GM18526 (cell line): ENCODE results near the gene IL23R.

Source experiments
- POLR2A ChIP-seq: IDR thresholded peaks from 3 replicates; pipeline ENCODE4 v1.6.1; 2011; ENCODE audit not compliant: insufficient read length; ENCODE audit errors: extremely low read depth

Gene IL23R

GRCh38 chr1:67144696-67145095, 21.6 kb upstream of the IL23R start:
- TF ChIP-seq POLR2A = no peak

GRCh38 chr1:67146101-67146500, 20.2 kb upstream of the IL23R start:
- TF ChIP-seq POLR2A = no peak

DNA sequence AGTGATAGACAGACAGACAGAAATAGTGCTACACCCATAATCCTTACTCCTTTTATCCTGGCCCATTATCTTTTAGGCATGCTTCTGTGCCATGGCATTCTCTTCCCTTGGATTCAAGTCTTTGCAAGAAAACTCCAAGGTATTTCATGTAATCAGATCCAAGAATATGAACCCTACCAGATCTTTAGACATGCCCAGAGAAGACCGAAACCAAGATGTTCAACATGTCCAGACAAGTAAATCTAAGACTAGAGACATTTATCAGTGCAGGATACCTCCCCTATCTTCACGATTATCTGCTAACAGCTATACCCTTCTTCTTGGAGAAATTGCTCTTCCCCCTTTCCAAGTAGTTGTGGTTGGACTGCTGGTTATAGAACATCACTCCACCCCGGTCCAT, 19.7 kb upstream of the IL23R start:
- no peak for TF ChIP-seq POLR2A

DNA sequence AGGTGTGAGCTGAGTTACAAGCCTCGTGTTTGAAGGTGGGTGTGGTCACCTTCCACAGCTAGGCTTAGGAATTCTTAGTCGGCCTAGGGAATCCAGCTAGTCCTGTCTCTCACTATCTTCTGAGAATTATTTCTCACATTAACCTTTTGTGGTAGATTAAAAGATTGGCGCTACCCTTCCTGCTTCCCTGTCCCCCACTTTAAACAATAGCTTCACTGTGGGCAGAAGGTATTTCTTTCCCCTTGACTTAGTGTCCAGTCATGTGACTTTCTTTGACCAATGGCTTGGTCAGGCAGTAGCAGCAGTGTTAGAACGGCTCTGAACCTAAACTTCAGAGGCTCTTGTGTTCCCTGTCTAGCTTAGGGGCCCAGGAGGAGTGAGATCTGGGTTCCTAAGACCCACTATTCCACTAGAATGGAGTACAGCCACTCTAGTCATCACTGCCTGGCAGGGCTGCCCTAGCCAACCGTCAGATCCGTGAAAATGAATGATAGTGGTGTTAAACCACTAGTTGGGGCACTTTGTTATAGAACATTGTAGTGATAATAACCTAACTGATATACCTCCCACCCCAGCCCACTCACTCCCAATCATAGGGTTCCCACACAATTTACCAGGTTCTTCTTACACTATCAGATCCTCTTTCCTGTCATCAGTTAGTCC, 17.6 kb upstream of the IL23R start:
- TF ChIP-seq POLR2A = no peak

DNA sequence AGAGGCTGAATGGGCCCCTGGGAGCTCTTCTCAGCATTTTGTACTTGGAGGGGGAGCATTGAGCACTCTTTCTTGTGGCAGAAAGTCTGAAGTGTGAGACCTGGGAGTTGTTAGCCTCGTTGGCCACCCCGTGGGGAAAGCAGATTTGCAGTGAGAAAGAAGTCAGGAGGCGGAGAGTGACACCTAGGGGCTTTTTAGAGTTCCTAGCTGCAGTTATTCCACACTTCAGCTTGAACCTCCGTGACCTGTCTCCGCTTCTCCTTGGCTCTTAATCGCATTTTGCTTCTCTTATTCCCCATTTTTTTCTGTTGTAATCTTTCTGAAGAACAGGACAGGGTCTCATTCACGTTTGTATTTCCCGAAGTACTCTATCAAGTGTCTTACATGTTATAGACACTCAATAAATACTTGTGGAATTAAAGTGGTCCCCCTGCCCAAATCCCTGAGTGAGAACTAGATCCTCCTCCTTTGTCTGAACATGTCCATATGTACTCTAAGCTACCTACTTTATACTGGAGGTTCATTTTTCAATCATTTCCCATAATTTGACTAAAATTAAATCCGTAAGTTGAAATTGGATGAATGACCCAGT, 17.0 kb upstream of the IL23R start:
- TF ChIP-seq POLR2A = no peak

DNA sequence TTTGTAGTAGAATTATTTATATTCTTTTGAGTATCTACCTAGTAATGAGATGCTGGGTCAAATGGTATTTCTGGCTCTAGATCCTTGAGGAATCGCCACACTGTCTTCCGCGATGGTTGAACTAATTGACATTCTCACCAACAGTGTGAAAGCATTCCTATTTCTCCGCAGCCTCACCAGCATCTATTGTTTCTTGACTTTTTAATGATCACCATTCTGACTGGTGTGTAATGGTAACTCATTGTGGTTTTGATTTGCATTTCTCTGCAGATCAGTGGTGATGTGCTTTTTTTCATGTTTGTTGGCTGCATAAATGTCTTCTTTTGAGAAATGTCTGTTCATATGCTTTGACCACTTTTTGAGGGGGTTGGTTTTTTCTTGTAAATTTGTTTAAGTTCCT, 15.3 kb upstream of the IL23R start:
- TF ChIP-seq POLR2A = no peak

DNA sequence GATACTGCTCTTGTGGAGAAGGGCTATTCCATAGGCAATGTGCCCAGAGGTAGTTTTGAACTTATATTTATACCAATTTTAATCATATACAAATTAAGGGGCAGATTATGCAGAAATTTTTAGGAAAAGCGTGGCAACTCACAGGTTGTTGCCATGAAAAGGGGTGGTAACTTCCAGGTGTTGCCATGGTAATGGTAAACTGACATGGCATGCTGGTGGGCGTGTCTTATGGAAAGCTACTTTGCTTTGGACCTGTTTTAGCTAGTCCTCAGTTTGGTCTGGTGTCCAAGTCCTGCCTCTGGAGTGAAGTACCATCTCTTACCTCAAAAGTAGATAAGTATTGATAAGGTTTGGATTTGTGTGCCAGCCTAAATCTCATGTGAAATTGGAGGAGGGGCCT, 7.9 kb upstream of the IL23R start:
- no peak for TF ChIP-seq POLR2A

DNA sequence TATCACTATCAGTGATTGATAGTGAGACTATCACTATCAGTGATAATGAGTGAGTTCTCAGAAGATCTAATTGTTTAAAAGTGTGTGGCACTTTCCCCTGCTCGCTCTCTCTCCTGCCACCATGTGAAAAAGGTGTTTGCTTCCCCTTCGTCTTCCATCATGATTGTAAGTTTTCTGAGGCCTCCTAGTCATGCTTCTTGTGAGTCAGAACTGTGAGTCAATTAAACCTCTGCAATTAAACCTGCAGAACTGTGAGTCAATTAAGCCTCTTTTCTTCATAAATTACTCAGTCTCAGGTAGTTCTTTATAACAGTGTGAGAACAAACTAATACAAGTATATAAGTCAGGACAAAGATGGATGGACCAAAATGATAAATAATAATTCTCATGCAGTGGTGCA, 7.0 kb upstream of the IL23R start:
- TF ChIP-seq POLR2A = no peak

DNA sequence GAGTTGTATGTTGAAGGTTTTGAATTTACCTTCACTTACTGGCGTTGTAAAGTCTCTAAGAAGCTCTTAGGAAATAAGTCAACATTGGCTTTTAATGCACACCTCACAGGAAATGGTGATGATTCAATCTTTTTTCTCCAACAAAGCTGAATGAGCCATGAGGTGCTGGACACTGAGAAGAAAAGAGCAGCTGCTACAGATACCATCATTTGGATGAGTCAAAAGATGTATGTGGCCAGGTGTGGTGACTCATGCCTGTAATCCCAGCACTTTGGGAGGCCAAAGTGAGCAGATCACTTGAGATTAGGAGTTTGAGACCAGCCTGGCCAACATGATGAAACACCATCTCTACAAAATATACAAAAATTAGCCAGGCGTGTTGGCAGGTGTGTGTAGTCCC, 3.3 kb upstream of the IL23R start:
- TF ChIP-seq POLR2A = no peak

DNA sequence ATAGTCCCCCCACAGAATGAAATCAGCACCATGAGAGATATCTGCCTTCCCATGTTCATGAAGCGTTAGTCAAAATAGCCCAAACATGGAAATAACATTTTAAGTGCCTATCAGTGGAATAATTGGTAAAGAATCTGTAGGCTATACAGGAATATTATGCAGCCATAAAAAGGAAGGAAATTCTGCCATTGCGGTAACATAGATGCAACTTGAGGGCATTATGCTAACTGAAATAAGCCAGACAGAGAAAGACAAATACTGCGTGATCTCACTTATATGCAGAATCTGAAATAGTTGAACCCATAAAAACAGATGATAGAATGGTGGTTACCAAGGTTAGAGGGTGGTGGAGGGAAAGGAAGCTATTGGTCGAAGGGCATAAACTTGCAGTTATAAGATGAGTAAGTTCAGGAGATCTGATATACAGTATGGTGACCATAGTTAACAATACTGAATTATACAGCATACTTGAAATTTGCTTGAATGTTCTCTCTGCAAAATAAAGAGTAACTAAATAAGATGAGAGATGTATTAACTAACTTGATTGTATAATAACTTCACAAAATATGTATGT, 699 bp upstream of the IL23R start:
- no peak for TF ChIP-seq POLR2A

DNA sequence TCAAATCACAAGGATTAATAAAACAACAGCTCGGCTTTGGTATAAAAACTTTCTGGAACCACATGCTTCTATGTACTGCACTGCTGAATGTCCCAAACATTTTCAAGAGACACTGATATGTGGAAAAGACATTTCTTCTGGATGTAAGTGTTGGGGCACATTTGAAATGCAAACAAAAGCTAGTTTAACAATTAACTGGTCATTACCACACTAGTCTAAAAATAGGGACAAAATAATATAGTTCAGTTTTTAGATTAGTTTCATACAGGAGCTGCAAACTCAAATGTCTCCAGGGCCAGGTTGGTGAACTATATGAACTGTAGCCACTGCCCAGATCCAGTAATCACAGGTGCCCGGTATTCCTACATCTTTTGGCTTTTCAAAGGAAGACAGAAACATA, 3.2 kb downstream of the IL23R start:
- no peak for TF ChIP-seq POLR2A

DNA sequence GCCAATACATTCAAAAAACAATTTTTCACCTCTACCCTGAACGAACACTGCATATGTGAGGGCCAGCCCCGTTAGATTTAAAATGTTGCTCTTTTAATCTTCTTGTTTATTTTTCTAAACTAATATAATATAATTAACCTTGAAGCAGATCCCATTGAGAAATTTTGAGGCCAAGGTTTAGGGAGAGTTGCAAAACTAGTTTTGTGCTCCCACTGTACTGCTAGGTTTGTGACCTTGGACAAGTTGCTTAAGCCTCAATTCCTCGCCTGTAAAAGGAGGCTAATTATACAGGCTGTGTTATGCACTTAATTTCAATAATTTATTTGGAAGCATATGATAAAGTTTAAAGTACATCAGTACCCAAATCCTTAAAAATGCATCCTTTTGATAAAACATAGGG, 3.7 kb downstream of the IL23R start:
- TF ChIP-seq POLR2A = no peak

DNA sequence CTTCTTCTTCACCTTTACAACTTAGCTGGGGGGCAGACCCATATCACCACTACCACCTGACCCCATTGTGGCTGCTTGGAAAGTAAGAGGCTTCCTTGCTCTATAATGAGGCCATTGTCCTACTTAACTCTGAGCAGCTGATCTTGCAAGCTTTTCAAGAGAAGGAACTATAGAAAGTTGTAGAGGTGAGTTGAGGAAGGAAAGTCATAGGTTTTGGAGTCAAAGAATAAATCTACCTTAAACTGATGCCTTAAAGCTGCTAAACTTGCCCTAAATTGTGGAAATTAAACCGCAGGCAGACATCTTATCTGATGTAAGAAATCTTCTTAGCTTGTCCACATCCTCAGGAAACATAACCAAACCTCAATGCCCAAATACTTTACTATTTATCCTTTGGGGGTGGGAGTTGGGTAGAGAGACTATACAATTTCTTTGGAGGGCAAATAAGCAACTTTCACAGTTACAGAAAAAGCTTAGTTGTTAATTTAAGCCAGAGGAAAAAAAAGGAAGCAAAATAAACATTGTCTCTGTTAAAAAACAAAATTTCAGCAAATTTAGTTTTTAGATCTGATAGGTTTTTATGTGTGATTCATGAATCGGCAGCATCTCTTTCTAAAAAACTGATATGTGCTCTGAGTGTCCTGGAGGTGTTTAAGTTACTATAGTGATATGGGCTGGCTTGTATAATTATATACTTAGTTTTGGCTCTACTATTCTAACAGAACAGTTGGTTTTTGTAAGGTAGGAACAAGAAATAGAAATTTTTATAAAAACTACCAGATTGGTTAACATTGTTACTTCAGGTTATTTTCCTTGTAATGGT, 4.7 kb downstream of the IL23R start:
- TF ChIP-seq POLR2A = no peak

GRCh38 chr1:67171574-67171955, 5.3 kb downstream of the IL23R start:
- TF ChIP-seq POLR2A = no peak

DNA sequence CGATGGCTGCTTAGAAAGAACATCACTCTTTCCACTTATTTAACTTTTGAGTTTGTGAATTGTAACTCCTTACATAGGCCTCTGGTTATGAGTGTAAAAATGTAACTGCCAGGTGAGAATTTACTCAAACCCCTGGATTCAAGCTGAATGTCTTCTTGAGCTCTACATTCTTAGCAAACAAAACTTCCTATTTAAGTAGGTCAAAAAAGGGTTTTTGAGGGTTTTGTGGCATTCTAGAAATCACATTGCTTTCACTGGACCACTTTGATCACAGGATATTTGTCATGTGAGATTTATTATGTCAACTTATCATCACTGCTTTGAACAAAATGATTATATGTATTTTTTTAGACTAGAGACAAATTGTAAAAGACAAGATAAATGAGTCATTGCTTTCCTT, 5.7 kb downstream of the IL23R start:
- TF ChIP-seq POLR2A = no peak

DNA sequence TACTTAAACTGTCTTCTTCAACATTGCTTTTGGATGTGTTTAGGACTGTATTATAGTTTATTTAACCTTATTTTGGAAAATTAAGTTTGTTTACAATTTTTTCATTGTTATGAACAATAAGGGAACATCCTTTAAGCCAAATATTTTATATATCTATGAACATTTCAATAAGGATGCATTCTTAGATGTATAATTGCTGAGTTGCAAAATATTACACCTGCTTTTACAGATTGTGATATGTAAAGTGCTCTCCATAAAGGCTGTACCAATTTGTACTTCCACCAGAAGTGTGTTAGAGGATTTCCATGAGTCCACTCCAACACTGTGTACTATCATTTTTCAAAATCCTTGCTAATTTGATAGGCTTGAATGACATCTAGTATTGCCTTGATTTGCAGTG, 7.7 kb downstream of the IL23R start:
- no peak for TF ChIP-seq POLR2A
